Measurements from ENCODE around the gene JUNB. TPM values are rescaled to one million over a fixed set of nuclear protein-coding genes. Genes with fewer than 3 reads are reported as not detected.

Gene JUNB
- total and polyA plus RNA-seq, 2 of the 8 experiments (the other 6 are each of a cell fraction or from before 2014, with no cell fraction given), result 7.4 to 10.0 TPM

GRCh38 chr19:12794971-12795381, 3.7 kb downstream of the JUNB start (continued):
- no peak for TF ChIP-seq ZNF274 (IDR thresholded peaks at IDR 0.05; ENCODE audit: borderline replicate concordance, extremely low read depth, low read length)
- no peak for TF ChIP-seq CHD7 (IDR thresholded peaks at IDR 0.05; ENCODE audit: insufficient replicate concordance, low read length)
- TF ChIP-seq GABPA (IDR thresholded peaks at IDR 0.05; ENCODE audit: borderline replicate concordance, insufficient read depth, low read length), result no peak
- no peak for TF ChIP-seq ATF2 (IDR thresholded peaks at IDR 0.05; ENCODE audit: low read length)
